ENCODE measurements around the gene TSPAN11. TPM values are rescaled to one million over a fixed set of nuclear protein-coding genes. Genes with fewer than 3 reads are reported as not detected.

Gene TSPAN11
- total and polyA plus RNA-seq, 4 donors = 0.13 to 1.2 (median 0.44) TPM

- peaks cover 0 to 4% (median 0%) of the 10 kb centered on the region in 4 donors for H3K27me3 ChIP-seq (ENCODE audit: control insufficient read depth in 4 of 4, insufficient read depth in 4 of 4, low read length in 3 of 4)
- no peak overlapping the region for H3K4me3 ChIP-seq (ENCODE audit: low read depth in 1 of 3, low read length in 3 of 3)
- H3K36me3 ChIP-seq (ENCODE audit: control insufficient read depth in 4 of 4, insufficient read depth in 3 of 4, low read depth in 1 of 4, low read length in 3 of 4) = no peaks in the 10 kb centered on the region
- no peaks in the 10 kb centered on the region for H3K4me1 ChIP-seq (ENCODE audit: control insufficient read depth in 4 of 4, insufficient read depth in 4 of 4, low read length in 3 of 4)
- H3K27ac ChIP-seq (ENCODE audit: low read depth in 1 of 2, low read length in 2 of 2) = no peak overlapping the region
- WGBS = 83% methylated on average over 3 of the region's 3 CpGs
- H3K9me3 ChIP-seq (ENCODE audit: control insufficient read depth in 4 of 4, low read length in 3 of 4) = no peaks in the 10 kb centered on the region
- H3K9ac ChIP-seq (ENCODE audit: low read depth in 1 of 2, low read length in 2 of 2) = no peak overlapping the region
- no peak for DNase-seq (ENCODE audit: low spot score)
- TF ChIP-seq FOXA1 (IDR thresholded peaks at IDR 0.05) (no peak), YY1 (IDR thresholded peaks at IDR 0.05) (no peak), HNF4A (conservative IDR thresholded peaks at IDR 0.05) (no peak), NR2F2 (IDR thresholded peaks at IDR 0.05) (no peak)
Observed at GRCh38 chr12:30967026-30967425, 40.5 kb downstream of the TSPAN11 start.

GRCh38 chr12:30968211-30968610 lies 41.7 kb downstream of the TSPAN11 start:
- no peak overlapping the region for H3K9ac ChIP-seq (ENCODE audit: low read depth in 1 of 2, low read length in 2 of 2)
- no peak for DNase-seq (ENCODE audit: low spot score)
- H3K36me3 ChIP-seq (ENCODE audit: control insufficient read depth in 4 of 4, insufficient read depth in 3 of 4, low read depth in 1 of 4, low read length in 3 of 4) = no peaks in the 10 kb centered on the region
- H3K4me3 ChIP-seq (ENCODE audit: low read depth in 1 of 3, low read length in 3 of 3) = no peak overlapping the region
- H3K9me3 ChIP-seq (ENCODE audit: control insufficient read depth in 4 of 4, low read length in 3 of 4) = no peaks in the 10 kb centered on the region
- TF ChIP-seq JUND (IDR thresholded peaks at IDR 0.05) = no peak
- TF ChIP-seq SP1 (IDR thresholded peaks at IDR 0.05) = no peak
- TF ChIP-seq CTCF (IDR thresholded peaks at IDR 0.05; ENCODE audit: low read depth, low read length, missing input control) = no peak
- TF ChIP-seq FOXA1 (IDR thresholded peaks at IDR 0.05) = no peak
- TF ChIP-seq YY1 (IDR thresholded peaks at IDR 0.05) = no peak
- no peak for TF ChIP-seq FOXA2 (IDR thresholded peaks at IDR 0.05)
- TF ChIP-seq EGR1 (IDR thresholded peaks at IDR 0.05; ENCODE audit: low read depth in 2 of 2) = no peak
- no peak for TF ChIP-seq ZBTB33 (IDR thresholded peaks at IDR 0.05)
- TF ChIP-seq HNF4G (IDR thresholded peaks at IDR 0.05) = no peak
- no peak for TF ChIP-seq TAF1 (conservative IDR thresholded peaks at IDR 0.05)
- no peak for TF ChIP-seq GABPA (IDR thresholded peaks at IDR 0.05 in 1 of 2, conservative IDR thresholded peaks at IDR 0.05 in 1 of 2)
- no peak for TF ChIP-seq ATF3 (IDR thresholded peaks at IDR 0.05)
- TF ChIP-seq HNF4A (conservative IDR thresholded peaks at IDR 0.05) = no peak
- no peak for TF ChIP-seq NR2F2 (IDR thresholded peaks at IDR 0.05)
- TF ChIP-seq RXRA (IDR thresholded peaks at IDR 0.05) = no peak
- no peak for TF ChIP-seq RAD21 (IDR thresholded peaks at IDR 0.05)
- TF ChIP-seq MAX (IDR thresholded peaks at IDR 0.05) = no peak
- TF ChIP-seq REST (IDR thresholded peaks at IDR 0.05) = no peak
- peaks cover 0 to 8% (median 0%) of the 10 kb centered on the region in 4 donors for H3K27me3 ChIP-seq (ENCODE audit: control insufficient read depth in 4 of 4, insufficient read depth in 4 of 4, low read length in 3 of 4)
- 74% methylated on average over 5 of the region's 5 CpGs for WGBS
- H3K4me1 ChIP-seq (ENCODE audit: control insufficient read depth in 4 of 4, insufficient read depth in 4 of 4, low read length in 3 of 4) = no peaks in the 10 kb centered on the region
- H3K27ac ChIP-seq (ENCODE audit: low read depth in 1 of 2, low read length in 2 of 2) = no peak overlapping the region
